DND-41 (cell line): ENCODE data around the gene ANKRD23.
A peak's percentile ranks its signal among the peaks of the same experiment; 100 is the strongest.

ENCODE experiments used
- ATAC-seq: fragments of 200-7000 bp; cut with Tn5 transposase; 3 replicates; pipeline ENCODE4 v1.9.1; 2021; ENCODE audit warnings: low read depth; ENCODE audit not compliant: insufficient read depth
- DNase-seq: peaks from one replicate; pipeline ENCODE4 v3.0.0-alpha.2; 2020
- H2AFZ ChIP-seq: 2 replicates; pipeline ENCODE4 v1.6.0; 2012; ENCODE audit warnings: low read depth, low read length
- H3K27ac ChIP-seq: 2 replicates; pipeline ENCODE4 v1.5.1; 2012; ENCODE audit warnings: low read length, inconsistent platforms
- H3K27me3 ChIP-seq: fragments of 200-600 bp; sonication (generic); 2 replicates; pipeline ENCODE4 v1.6.0; 2012; ENCODE audit warnings: low read length, mild to moderate bottlenecking, inconsistent platforms; ENCODE audit not compliant: insufficient read depth, poor library complexity
- H3K36me3 ChIP-seq: 2 replicates; pipeline ENCODE4 v1.5.1; 2012; ENCODE audit warnings: low read length, inconsistent platforms; ENCODE audit not compliant: insufficient read depth
- H3K4me1 ChIP-seq: 2 replicates; pipeline ENCODE4 v1.5.1; 2012; ENCODE audit warnings: mild to moderate bottlenecking, low read length; ENCODE audit not compliant: insufficient read depth
- H3K4me2 ChIP-seq: 2 replicates; pipeline ENCODE4 v1.6.0; 2012; ENCODE audit warnings: mild to moderate bottlenecking, moderate library complexity, low read length, inconsistent platforms; ENCODE audit not compliant: insufficient read depth
- H3K4me3 ChIP-seq, 2 experiments: fragments of 200-600 bp in 1 of 2; shearing (Covaris generic) in 1 of 2; 2 replicates each; pipeline ENCODE4 v1.5.1; 2012 to 2016; ENCODE audit warnings: inconsistent platforms in 2 of 2, low read length in 2 of 2, mild to moderate bottlenecking in 2 of 2, low read depth in 1 of 2, moderate library complexity in 1 of 2
- H3K79me2 ChIP-seq: 2 replicates; pipeline ENCODE4 v1.6.0; 2012; ENCODE audit warnings: low read length, inconsistent platforms; ENCODE audit not compliant: insufficient read depth
- H3K9ac ChIP-seq: 2 replicates; pipeline ENCODE4 v1.6.0; 2012; ENCODE audit warnings: low read depth, mild to moderate bottlenecking, inconsistent platforms, low read length, moderate library complexity
- H3K9me3 ChIP-seq: 2 replicates; pipeline ENCODE4 v1.5.1; 2012; ENCODE audit warnings: low read length, moderate library complexity, mild to moderate bottlenecking, inconsistent platforms; ENCODE audit not compliant: insufficient read depth, severe bottlenecking
- H4K20me1 ChIP-seq: 2 replicates; pipeline ENCODE4 v1.6.0; 2012; ENCODE audit warnings: low read length; ENCODE audit not compliant: insufficient read depth
- EZH2 ChIP-seq: IDR thresholded peaks from 3 replicates; pipeline ENCODE4 v1.6.1; 2012; ENCODE audit warnings: borderline replicate concordance, low read depth, mild to moderate bottlenecking, moderate library complexity, low read length, inconsistent platforms; ENCODE audit not compliant: severe bottlenecking
- TF ChIP-seq, protein P1 (sequence below): IDR thresholded peaks from 2 replicates; pipeline ENCODE4 v1.5.1; 2012; ENCODE audit warnings: borderline replicate concordance, low read length, moderate library complexity, mild to moderate bottlenecking; ENCODE audit not compliant: poor library complexity, severe bottlenecking; ENCODE audit errors: extremely low read depth

ANKRD23 gene

GRCh38 chr2:96843538-96844268, at the start of gene ANKRD23:
TSS of gene ANKRD23 (minus strand) at chr2:96844021. CDS start at chr2:96843992, 29 bp downstream.
- H3K27me3 ChIP-seq, result no peaks in the 10 kb centered on the region
- peak within 1 kb of the TSS; percentile 47; the same call in 1 of the 2 replicates for H3K27ac ChIP-seq
- H3K4me2 ChIP-seq, result no peak within 1 kb of the TSS

GRCh38 chr2:96891591-96892333, 47.9 kb upstream of the ANKRD23 start:
- no peak overlapping the region for H3K9ac ChIP-seq
- no peak for DNase-seq
- H2AFZ ChIP-seq, result no peak overlapping the region
- no peaks in the 10 kb centered on the region for H3K27me3 ChIP-seq
- H3K4me1 ChIP-seq, result no peaks in the 10 kb centered on the region
- H3K36me3 ChIP-seq, result no peaks in the 10 kb centered on the region
- TF ChIP-seq EZH2, result no peak
- TF ChIP-seq, protein P1, sequence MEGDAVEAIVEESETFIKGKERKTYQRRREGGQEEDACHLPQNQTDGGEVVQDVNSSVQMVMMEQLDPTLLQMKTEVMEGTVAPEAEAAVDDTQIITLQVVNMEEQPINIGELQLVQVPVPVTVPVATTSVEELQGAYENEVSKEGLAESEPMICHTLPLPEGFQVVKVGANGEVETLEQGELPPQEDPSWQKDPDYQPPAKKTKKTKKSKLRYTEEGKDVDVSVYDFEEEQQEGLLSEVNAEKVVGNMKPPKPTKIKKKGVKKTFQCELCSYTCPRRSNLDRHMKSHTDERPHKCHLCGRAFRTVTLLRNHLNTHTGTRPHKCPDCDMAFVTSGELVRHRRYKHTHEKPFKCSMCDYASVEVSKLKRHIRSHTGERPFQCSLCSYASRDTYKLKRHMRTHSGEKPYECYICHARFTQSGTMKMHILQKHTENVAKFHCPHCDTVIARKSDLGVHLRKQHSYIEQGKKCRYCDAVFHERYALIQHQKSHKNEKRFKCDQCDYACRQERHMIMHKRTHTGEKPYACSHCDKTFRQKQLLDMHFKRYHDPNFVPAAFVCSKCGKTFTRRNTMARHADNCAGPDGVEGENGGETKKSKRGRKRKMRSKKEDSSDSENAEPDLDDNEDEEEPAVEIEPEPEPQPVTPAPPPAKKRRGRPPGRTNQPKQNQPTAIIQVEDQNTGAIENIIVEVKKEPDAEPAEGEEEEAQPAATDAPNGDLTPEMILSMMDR, result no peak
- H3K27ac ChIP-seq, result no peak overlapping the region
- no peak overlapping the region for H3K4me3 ChIP-seq
- no peak for ATAC-seq
- H3K79me2 ChIP-seq, result no peaks in the 10 kb centered on the region
- no peaks in the 10 kb centered on the region; the same call in none of the 2 replicates for H4K20me1 ChIP-seq
- H3K4me2 ChIP-seq, result no peak overlapping the region
- no peaks in the 10 kb centered on the region for H3K9me3 ChIP-seq

More at GRCh38 chr2:96843538-96844268, at the start of gene ANKRD23:
- Histone ChIP-seq H3K4me3 (no peak within 1 kb of the TSS), H3K9ac (no peak within 1 kb of the TSS), H2AFZ (no peak within 1 kb of the TSS), H4K20me1 (no peaks in the 10 kb centered on the region; the same call in none of the 2 replicates), H3K9me3 (no peaks in the 10 kb centered on the region), H3K79me2 (no peaks in the 10 kb centered on the region), H3K36me3 (peaks cover 46% of the 10 kb centered on the region), H3K4me1 (no peaks in the 10 kb centered on the region)
- no peak for DNase-seq
- no peak for ATAC-seq
- TF ChIP-seq EZH2, result no peak
- TF ChIP-seq, protein P1, result no peak

DNA sequence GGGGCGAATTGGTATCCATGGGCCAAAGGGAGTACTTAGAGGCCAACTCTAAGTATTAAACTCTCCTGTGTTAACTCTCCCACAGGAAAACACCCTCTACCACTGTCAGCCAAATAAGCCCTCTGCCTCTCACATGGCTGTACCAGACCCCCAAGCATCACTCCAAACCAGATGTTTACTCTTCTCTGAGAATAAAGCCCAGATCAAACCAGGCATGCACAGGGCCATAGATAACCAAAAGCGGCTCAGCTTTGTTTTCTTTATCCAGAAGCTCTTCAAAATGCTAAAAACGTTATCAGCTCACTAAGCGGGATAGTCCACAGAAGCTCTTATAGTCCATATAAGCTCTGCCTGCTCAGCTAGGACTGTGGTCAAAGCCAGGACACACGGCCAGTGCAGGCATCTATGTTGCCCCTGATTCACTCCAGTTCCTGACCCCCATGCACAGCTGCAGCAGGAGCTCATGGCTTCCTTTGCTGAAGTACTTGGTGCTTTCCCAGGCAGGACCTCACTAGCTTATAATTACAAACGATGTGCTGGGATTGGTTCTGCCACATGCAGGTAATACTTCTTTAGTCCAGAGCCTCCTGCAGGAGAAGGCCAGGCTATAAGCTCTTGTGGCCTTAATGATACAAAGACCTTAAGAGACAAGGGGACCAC, 47.0 kb upstream of the ANKRD23 start:
- ATAC-seq (no peak), DNase-seq (no peak)
- H3K9me3 ChIP-seq, result no peaks in the 10 kb centered on the region
- H3K36me3 ChIP-seq, result no peaks in the 10 kb centered on the region
- no peak overlapping the region for H3K4me2 ChIP-seq
- no peak overlapping the region for H3K27ac ChIP-seq
- H3K79me2 ChIP-seq, result no peaks in the 10 kb centered on the region
- no peak overlapping the region for H2AFZ ChIP-seq
- H3K27me3 ChIP-seq, result no peaks in the 10 kb centered on the region
- TF ChIP-seq EZH2, result no peak
- TF ChIP-seq, protein P1, result no peak
- H4K20me1 ChIP-seq, result no peaks in the 10 kb centered on the region; the same call in none of the 2 replicates
- no peaks in the 10 kb centered on the region for H3K4me1 ChIP-seq
- H3K9ac ChIP-seq, result no peak overlapping the region
- H3K4me3 ChIP-seq, result no peak overlapping the region
